ENCODE measurements around the gene TNFRSF21. TPM values are rescaled to one million over a fixed set of nuclear protein-coding genes. Genes with fewer than 3 reads are reported as not detected.

The TNFRSF21 gene
- total RNA-seq, 2 donors from 2014 or later, result 7.4 to 12.1 TPM

GRCh38 chr6:47260021-47260420, 49.7 kb downstream of the TNFRSF21 start:
- TF ChIP-seq, protein P1, sequence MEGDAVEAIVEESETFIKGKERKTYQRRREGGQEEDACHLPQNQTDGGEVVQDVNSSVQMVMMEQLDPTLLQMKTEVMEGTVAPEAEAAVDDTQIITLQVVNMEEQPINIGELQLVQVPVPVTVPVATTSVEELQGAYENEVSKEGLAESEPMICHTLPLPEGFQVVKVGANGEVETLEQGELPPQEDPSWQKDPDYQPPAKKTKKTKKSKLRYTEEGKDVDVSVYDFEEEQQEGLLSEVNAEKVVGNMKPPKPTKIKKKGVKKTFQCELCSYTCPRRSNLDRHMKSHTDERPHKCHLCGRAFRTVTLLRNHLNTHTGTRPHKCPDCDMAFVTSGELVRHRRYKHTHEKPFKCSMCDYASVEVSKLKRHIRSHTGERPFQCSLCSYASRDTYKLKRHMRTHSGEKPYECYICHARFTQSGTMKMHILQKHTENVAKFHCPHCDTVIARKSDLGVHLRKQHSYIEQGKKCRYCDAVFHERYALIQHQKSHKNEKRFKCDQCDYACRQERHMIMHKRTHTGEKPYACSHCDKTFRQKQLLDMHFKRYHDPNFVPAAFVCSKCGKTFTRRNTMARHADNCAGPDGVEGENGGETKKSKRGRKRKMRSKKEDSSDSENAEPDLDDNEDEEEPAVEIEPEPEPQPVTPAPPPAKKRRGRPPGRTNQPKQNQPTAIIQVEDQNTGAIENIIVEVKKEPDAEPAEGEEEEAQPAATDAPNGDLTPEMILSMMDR (IDR thresholded peaks at IDR 0.05), result no peak
- H3K9me3 ChIP-seq, result no peaks in the 10 kb centered on the region
- no peak overlapping the region for H3K4me3 ChIP-seq
- no peak for DNase-seq (ENCODE audit: low spot score)
- no peaks in the 10 kb centered on the region for H3K36me3 ChIP-seq
- no peaks in the 10 kb centered on the region for H3K27me3 ChIP-seq
- H3K27ac ChIP-seq, result no peak overlapping the region
- peaks cover 0 to 6% of the 10 kb centered on the region in 2 donors for H3K4me1 ChIP-seq

GRCh38 chr6:47258724-47259347, 50.9 kb downstream of the TNFRSF21 start:
- Histone ChIP-seq H3K36me3 (no peaks in the 10 kb centered on the region), H3K9me3 (no peaks in the 10 kb centered on the region), H3K4me1 (no peaks in the 10 kb centered on the region), H3K4me3 (no peak overlapping the region), H3K27me3 (no peaks in the 10 kb centered on the region), H3K27ac (no peak overlapping the region)
- TF ChIP-seq, protein P1 (IDR thresholded peaks at IDR 0.05), result no peak
- DNase-seq (ENCODE audit: low spot score), result no peak

DNA sequence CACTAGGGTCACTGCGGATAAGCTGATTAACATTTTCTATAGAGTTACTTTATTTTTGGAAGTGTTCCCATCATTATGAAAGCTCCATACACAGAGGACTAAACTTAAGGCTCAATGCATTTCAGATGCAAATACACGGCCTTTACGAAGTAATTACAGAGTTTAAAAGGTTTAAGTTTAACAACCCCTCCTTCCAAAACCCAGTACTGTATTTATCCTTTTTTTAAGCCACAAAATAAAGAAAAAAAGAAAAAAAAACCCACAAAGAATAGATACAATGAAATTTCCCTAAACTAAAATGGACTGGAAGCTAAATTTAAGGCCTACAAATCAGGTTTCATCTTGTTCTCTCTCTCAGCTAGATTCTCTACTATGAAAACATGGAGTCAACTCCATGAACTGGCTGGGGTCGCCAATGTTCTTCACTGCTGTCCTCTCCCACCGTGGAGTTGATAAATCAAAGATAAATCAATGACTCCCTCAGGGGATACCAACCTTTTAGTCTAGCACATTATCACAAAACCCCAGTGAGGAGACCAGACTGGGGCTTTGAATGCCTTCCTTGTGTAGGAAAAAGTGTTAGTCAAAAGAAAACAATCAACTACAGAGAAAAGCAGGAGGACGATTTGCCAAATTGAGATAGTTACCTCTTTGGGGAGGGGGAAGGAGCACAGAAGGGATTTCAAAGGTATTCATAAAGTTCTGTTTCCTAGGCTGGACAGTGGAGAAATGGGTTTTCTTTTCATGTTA, 52.5 kb downstream of the TNFRSF21 start:
- H3K36me3 ChIP-seq, result peaks cover under 1% of the 10 kb centered on the region
- H3K27ac ChIP-seq, result no peak overlapping the region
- DNase-seq (ENCODE audit: low spot score), result no peak
- no peaks in the 10 kb centered on the region for H3K9me3 ChIP-seq
- TF ChIP-seq, protein P1 (IDR thresholded peaks at IDR 0.05), result no peak
- no peaks in the 10 kb centered on the region for H3K27me3 ChIP-seq
- H3K4me3 ChIP-seq, result no peak overlapping the region
- no peaks in the 10 kb centered on the region for H3K4me1 ChIP-seq

- Histone ChIP-seq H3K4me1 (no peaks in the 10 kb centered on the region), H3K27me3 (no peaks in the 10 kb centered on the region), H3K36me3 (peaks cover 6% of the 10 kb centered on the region), H3K27ac (no peak overlapping the region), H3K9me3 (no peaks in the 10 kb centered on the region), H3K4me3 (no peak overlapping the region)
- TF ChIP-seq, protein P1 (IDR thresholded peaks at IDR 0.05), result no peak
- no peak for DNase-seq (ENCODE audit: low spot score)
These were observed 53.3 kb downstream of the TNFRSF21 start for GRCh38 chr6:47256361-47256760.

GRCh38 chr6:47254906-47255305, 54.8 kb downstream of the TNFRSF21 start:
- Histone ChIP-seq H3K27ac (no peak overlapping the region), H3K36me3 (peaks cover 6% of the 10 kb centered on the region), H3K9me3 (no peaks in the 10 kb centered on the region), H3K4me3 (no peak overlapping the region), H3K4me1 (no peaks in the 10 kb centered on the region), H3K27me3 (no peaks in the 10 kb centered on the region)
- TF ChIP-seq, protein P1 (IDR thresholded peaks at IDR 0.05), result no peak
- no peak for DNase-seq (ENCODE audit: low spot score)

Data from right atrium auricular region (tissue), 2 donors.